ENCODE results near the gene LCE3C. TPM values are rescaled to one million over a fixed set of nuclear protein-coding genes. Genes with fewer than 3 reads are reported as not detected.

Gene LCE3C
- total and polyA plus RNA-seq, 9 of the 15 experiments (the other 6 are each of a cell fraction or from before 2014, with no cell fraction given) = not detected

GRCh38 chr1:152580433-152580832, 19.6 kb upstream of the LCE3C start, which contains the start of gene LCE3D (continued):
- no peak for TF ChIP-seq ZNF431 (CRISPR knock-in tag; IDR thresholded peaks at IDR 0.05)
- TF ChIP-seq ZNF239 (CRISPR knock-in tag; IDR thresholded peaks at IDR 0.05) = no peak
- no peak for TF ChIP-seq MAZ (CRISPR knock-in tag; conservative IDR thresholded peaks at IDR 0.05 in 1 of 2, IDR thresholded peaks at IDR 0.05 in 1 of 2)
- TF ChIP-seq GABPB1 (CRISPR knock-in tag; IDR thresholded peaks at IDR 0.05) = no peak
- TF ChIP-seq TBL1XR1 (IDR thresholded peaks at IDR 0.05; ENCODE audit: low read length in 2 of 2) = no peak
- no peak for TF ChIP-seq IFI16 (CRISPR knock-in tag; IDR thresholded peaks at IDR 0.05)
- TF ChIP-seq ZNF830 (CRISPR knock-in tag; IDR thresholded peaks at IDR 0.05) = no peak
- no peak for TF ChIP-seq TEAD2 (tag; IDR thresholded peaks at IDR 0.05)

- POLR2A ChIA-PET = interaction anchor here (0.6 kb wide), 1 partner anchor 53 kb away, joined by 3 read pairs; no protein-coding TSS in a partner anchor
- Histone ChIP-seq H3K4me3 (no peak overlapping the region), H4K20me1 (replicated peaks; ENCODE audit: control insufficient read depth, insufficient read depth, low read length) (no peaks in the 10 kb centered on the region), H3K9ac (ENCODE audit: insufficient read depth in 1 of 2, low read depth in 2 of 2, low read length in 2 of 2) (no peak overlapping the region), H3K9me3 (replicated peaks; ENCODE audit: control insufficient read depth, insufficient read depth, low read depth, low read length) (no peaks in the 10 kb centered on the region), H2AFZ (ENCODE audit: low read depth, low read length) (no peak overlapping the region), H3K27me3 (ENCODE audit: control insufficient read depth in 2 of 2, insufficient read depth in 2 of 2, low read length in 2 of 2) (no peaks in the 10 kb centered on the region), H3K27ac (ENCODE audit: extremely low read depth, low read depth, low read length) (no peak overlapping the region), H3K36me3 (ENCODE audit: control insufficient read depth, insufficient read depth, low read length) (no peaks in the 10 kb centered on the region), H3K4me2 (ENCODE audit: insufficient read depth, low read length) (no peak overlapping the region), H3K9me1 (ENCODE audit: control insufficient read depth, insufficient read depth, low read length) (no peaks in the 10 kb centered on the region), H3K79me2 (ENCODE audit: control insufficient read depth, insufficient read depth, low read length) (no peaks in the 10 kb centered on the region), H3K4me1 (replicated peaks in 1 of 2; ENCODE audit: control insufficient read depth in 2 of 2, insufficient read depth in 2 of 2, low read length in 2 of 2) (no peaks in the 10 kb centered on the region)
- BruUV-seq (replicated peaks) = no TSS peak
- FAIRE-seq = no peak
- 0% methylated on average over 1 of the region's 1 CpG for WGBS (ENCODE audit: insufficient coverage, low coverage, missing lambda C conversion rate)
- CTCF ChIA-PET (ENCODE audit: low intra/inter-chr PET ratio) = no interaction called here
- TF ChIP-seq MAFK (IDR thresholded peaks at IDR 0.05; ENCODE audit: low read length) = peak; percentile 38; the same call in 1 of the 2 replicates
- peak; percentile 50; the same call in 1 of the 2 replicates for TF ChIP-seq NFE2 (IDR thresholded peaks at IDR 0.05; ENCODE audit: low read depth)
- TF ChIP-seq BRD4 (IDR thresholded peaks at IDR 0.05) = no peak
- peak; percentile 36 for TF ChIP-seq MAFG (tag; conservative IDR thresholded peaks at IDR 0.05)
- in situ Hi-C loops (cut with MboI) (no loop called here), intact Hi-C loops (cut with micrococcal nuclease) (no loop called here)
- no peak for ATAC-seq
- DNase-seq (ENCODE audit: extremely low read depth in 1 of 4, low spot score in 3 of 4) = no peak
Observed at GRCh38 chr1:152582647-152583046, 17.4 kb upstream of the LCE3C start.

Measured in K562 (cell line).